Measurements from ENCODE around the gene CNGA2.

CNGA2 gene

DNA sequence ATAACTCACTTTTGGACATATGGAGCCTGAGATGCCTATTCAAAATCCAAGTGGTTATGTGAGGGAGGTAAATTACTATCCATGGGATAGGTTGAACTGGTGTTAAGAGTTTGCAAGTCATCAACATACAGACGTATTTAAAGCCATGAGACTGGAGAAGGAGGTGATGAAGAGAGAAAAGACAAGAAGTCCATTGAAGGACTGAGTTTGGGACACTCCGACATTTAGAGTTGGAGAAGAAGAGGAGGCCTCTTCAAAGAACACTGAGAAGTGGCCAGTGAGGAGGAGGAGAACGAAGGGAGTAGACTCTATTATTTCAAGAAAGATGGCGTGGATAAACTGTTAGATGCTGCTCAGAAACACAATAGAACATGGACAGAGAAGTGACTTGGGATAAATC is at the start of gene CNGA2:
Gene CNGA2, plus strand, starts transcription at position 301 of the 400 bp plus-strand sequence. CDS start 3,738 bp downstream, outside the sequence.
- TF ChIP-seq, protein P1, sequence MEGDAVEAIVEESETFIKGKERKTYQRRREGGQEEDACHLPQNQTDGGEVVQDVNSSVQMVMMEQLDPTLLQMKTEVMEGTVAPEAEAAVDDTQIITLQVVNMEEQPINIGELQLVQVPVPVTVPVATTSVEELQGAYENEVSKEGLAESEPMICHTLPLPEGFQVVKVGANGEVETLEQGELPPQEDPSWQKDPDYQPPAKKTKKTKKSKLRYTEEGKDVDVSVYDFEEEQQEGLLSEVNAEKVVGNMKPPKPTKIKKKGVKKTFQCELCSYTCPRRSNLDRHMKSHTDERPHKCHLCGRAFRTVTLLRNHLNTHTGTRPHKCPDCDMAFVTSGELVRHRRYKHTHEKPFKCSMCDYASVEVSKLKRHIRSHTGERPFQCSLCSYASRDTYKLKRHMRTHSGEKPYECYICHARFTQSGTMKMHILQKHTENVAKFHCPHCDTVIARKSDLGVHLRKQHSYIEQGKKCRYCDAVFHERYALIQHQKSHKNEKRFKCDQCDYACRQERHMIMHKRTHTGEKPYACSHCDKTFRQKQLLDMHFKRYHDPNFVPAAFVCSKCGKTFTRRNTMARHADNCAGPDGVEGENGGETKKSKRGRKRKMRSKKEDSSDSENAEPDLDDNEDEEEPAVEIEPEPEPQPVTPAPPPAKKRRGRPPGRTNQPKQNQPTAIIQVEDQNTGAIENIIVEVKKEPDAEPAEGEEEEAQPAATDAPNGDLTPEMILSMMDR (IDR thresholded peaks at IDR 0.05; ENCODE audit: low read depth, low read length, poor library complexity, severe bottlenecking), result no peak
- Histone ChIP-seq H3F3A (ENCODE audit: control insufficient read depth, insufficient read depth) (no peaks in the 10 kb centered on the region), H3K79me2 (ENCODE audit: control insufficient read depth, low read length) (no peaks in the 10 kb centered on the region), H3K36me3 (ENCODE audit: control insufficient read depth, low read length) (no peaks in the 10 kb centered on the region), H3K27ac (ENCODE audit: low read depth, low read length) (no peak within 1 kb of the TSS), H4K20me1 (ENCODE audit: control insufficient read depth, insufficient read depth, low read depth, low read length) (no peaks in the 10 kb centered on the region), H3K4me3 (ENCODE audit: low read length) (no peak within 1 kb of the TSS), H3K9me2 (replicated peaks; ENCODE audit: control insufficient read depth, low read length) (no peaks in the 10 kb centered on the region), H3K27me3 (ENCODE audit: control insufficient read depth, low read length) (no peaks in the 10 kb centered on the region), H3K4me1 (ENCODE audit: control insufficient read depth, low read length) (no peaks in the 10 kb centered on the region), H3K4me2 (ENCODE audit: low read length) (no peak within 1 kb of the TSS), H3K9me3 (ENCODE audit: control insufficient read depth, insufficient read depth, low read length) (no peaks in the 10 kb centered on the region)

DNA sequence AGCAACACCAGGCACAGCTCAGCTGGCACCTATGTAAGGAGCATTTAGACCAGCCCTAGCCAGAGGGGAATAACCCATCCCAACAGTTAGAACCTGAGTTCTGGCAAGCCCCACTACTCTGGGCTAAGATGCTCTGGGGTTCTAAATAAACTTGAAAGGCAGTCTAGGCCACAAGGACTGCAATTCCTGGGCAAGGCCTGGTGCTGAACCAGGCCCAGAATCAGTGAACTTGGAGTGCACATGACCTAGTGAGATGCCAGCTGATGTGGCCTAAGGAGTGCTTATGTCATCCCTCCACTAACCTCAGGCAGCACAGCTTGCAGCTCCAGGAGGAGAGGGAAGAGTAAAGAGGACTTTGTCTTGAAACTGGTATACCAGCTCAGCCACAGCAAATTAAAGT is 46.9 kb upstream of the CNGA2 start:
- H3K36me3 ChIP-seq (ENCODE audit: control insufficient read depth, low read length), result no peaks in the 10 kb centered on the region
- no peaks in the 10 kb centered on the region for H3K27me3 ChIP-seq (ENCODE audit: control insufficient read depth, low read length)
- H3K9me2 ChIP-seq (replicated peaks; ENCODE audit: control insufficient read depth, low read length), result no peaks in the 10 kb centered on the region
- H3K79me2 ChIP-seq (ENCODE audit: control insufficient read depth, low read length), result no peaks in the 10 kb centered on the region
- H3K4me3 ChIP-seq (ENCODE audit: low read length), result no peak overlapping the region
- no peaks in the 10 kb centered on the region for H4K20me1 ChIP-seq (ENCODE audit: control insufficient read depth, insufficient read depth, low read depth, low read length)
- no peaks in the 10 kb centered on the region for H3F3A ChIP-seq (ENCODE audit: control insufficient read depth, insufficient read depth)
- H3K27ac ChIP-seq (ENCODE audit: low read depth, low read length), result no peak overlapping the region
- H3K4me1 ChIP-seq (ENCODE audit: control insufficient read depth, low read length), result no peaks in the 10 kb centered on the region
- no peaks in the 10 kb centered on the region for H3K9me3 ChIP-seq (ENCODE audit: control insufficient read depth, insufficient read depth, low read length)
- TF ChIP-seq, protein P1 (IDR thresholded peaks at IDR 0.05; ENCODE audit: low read depth, low read length, poor library complexity, severe bottlenecking), result no peak
- no peak for TF ChIP-seq EZH2phosphoT487 (IDR thresholded peaks at IDR 0.05; ENCODE audit: borderline replicate concordance, low read length)
- H3K4me2 ChIP-seq (ENCODE audit: low read length), result no peak overlapping the region

DNA sequence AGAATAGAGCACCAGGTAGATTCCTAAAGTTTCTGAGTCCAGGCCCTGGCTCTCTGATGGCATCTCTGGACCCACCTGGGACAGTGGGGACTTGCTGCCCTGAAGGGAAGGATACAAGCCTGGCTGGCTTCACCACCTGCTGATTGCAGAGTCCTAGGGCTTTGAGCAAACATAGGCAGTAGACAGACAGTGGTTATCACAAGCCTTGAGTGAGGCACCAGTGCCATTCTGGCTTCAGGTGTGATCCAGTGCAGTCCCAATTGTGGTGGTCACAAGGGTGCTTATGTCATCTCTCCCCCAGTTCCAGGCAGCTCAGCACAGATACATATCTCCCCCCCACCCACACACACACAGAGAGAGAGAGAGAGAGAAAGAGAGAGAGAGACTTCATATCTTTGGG is 45.9 kb upstream of the CNGA2 start:
- Histone ChIP-seq H3K9me3 (ENCODE audit: control insufficient read depth, insufficient read depth, low read length) (no peaks in the 10 kb centered on the region), H3K27ac (ENCODE audit: low read depth, low read length) (no peak overlapping the region), H3K27me3 (ENCODE audit: control insufficient read depth, low read length) (no peaks in the 10 kb centered on the region), H3K4me3 (ENCODE audit: low read length) (no peak overlapping the region), H3K4me1 (ENCODE audit: control insufficient read depth, low read length) (no peaks in the 10 kb centered on the region), H3K36me3 (ENCODE audit: control insufficient read depth, low read length) (no peaks in the 10 kb centered on the region), H3K4me2 (ENCODE audit: low read length) (no peak overlapping the region), H4K20me1 (ENCODE audit: control insufficient read depth, insufficient read depth, low read depth, low read length) (no peaks in the 10 kb centered on the region), H3F3A (ENCODE audit: control insufficient read depth, insufficient read depth) (no peaks in the 10 kb centered on the region), H3K79me2 (ENCODE audit: control insufficient read depth, low read length) (no peaks in the 10 kb centered on the region), H3K9me2 (replicated peaks; ENCODE audit: control insufficient read depth, low read length) (no peaks in the 10 kb centered on the region)
- no peak for TF ChIP-seq EZH2phosphoT487 (IDR thresholded peaks at IDR 0.05; ENCODE audit: borderline replicate concordance, low read length)
- TF ChIP-seq, protein P1 (IDR thresholded peaks at IDR 0.05; ENCODE audit: low read depth, low read length, poor library complexity, severe bottlenecking), result no peak

DNA sequence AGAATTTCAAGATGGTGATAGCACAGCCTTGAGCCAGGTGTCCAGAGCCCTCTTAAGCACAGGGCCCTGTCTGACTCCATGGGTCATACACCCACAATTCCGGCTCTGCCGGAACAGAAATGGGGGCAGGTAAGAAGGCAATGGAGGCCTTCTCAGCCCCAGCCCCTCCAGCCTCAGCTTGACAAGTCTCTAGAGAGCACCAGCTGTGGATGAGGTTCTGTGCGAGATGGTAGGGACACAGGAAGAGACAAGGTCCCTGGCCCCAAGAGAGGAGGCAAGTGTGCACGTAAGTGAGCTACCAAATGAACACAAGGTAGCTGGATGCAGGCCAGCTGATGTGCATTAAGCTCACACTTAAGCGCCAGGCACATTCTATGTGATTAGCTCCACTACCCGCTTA is 41.7 kb upstream of the CNGA2 start:
- H3K4me3 ChIP-seq (ENCODE audit: low read length), result no peak overlapping the region
- H3K36me3 ChIP-seq (ENCODE audit: control insufficient read depth, low read length), result no peaks in the 10 kb centered on the region
- no peaks in the 10 kb centered on the region for H3K27me3 ChIP-seq (ENCODE audit: control insufficient read depth, low read length)
- no peak overlapping the region for H3K27ac ChIP-seq (ENCODE audit: low read depth, low read length)
- H3K9me3 ChIP-seq (ENCODE audit: control insufficient read depth, insufficient read depth, low read length), result no peaks in the 10 kb centered on the region
- no peaks in the 10 kb centered on the region for H4K20me1 ChIP-seq (ENCODE audit: control insufficient read depth, insufficient read depth, low read depth, low read length)
- H3K4me1 ChIP-seq (ENCODE audit: control insufficient read depth, low read length), result no peaks in the 10 kb centered on the region
- H3K9me2 ChIP-seq (replicated peaks; ENCODE audit: control insufficient read depth, low read length), result no peaks in the 10 kb centered on the region
- no peak for TF ChIP-seq EZH2phosphoT487 (IDR thresholded peaks at IDR 0.05; ENCODE audit: borderline replicate concordance, low read length)
- TF ChIP-seq, protein P1 (IDR thresholded peaks at IDR 0.05; ENCODE audit: low read depth, low read length, poor library complexity, severe bottlenecking), result no peak
- H3K79me2 ChIP-seq (ENCODE audit: control insufficient read depth, low read length), result no peaks in the 10 kb centered on the region
- H3F3A ChIP-seq (ENCODE audit: control insufficient read depth, insufficient read depth), result no peaks in the 10 kb centered on the region
- no peak overlapping the region for H3K4me2 ChIP-seq (ENCODE audit: low read length)

Data from DOHH2 (cell line).